PFSK-1 (cell line): ENCODE results near the gene RAD21L1.

Source experiments
- FOXP2 ChIP-seq: optimal IDR thresholded peaks from 2 replicates; pipeline ENCODE3; 2011; ENCODE audit warnings: borderline replicate concordance, control low read depth, inconsistent platforms; ENCODE audit not compliant: insufficient read depth; ENCODE audit errors: extremely low read length, extremely low read depth
- POLR2AphosphoS5 ChIP-seq: IDR thresholded peaks from 2 replicates; pipeline ENCODE4 v1.6.1; 2012; ENCODE audit warnings: low read depth, mild to moderate bottlenecking, control low read depth, low read length, moderate library complexity
- SIN3A ChIP-seq: IDR thresholded peaks from 2 replicates; pipeline ENCODE4 v1.6.1; 2012; ENCODE audit warnings: mild to moderate bottlenecking, low read length, moderate library complexity, borderline replicate concordance; ENCODE audit not compliant: insufficient read depth
- TAF1 ChIP-seq: IDR thresholded peaks from 2 replicates; pipeline ENCODE4 v1.6.1; 2012; ENCODE audit warnings: low read length, control low read depth, borderline replicate concordance; ENCODE audit not compliant: insufficient read depth
- TF ChIP-seq, protein P1 (sequence below), 2 experiments: IDR thresholded peaks; 2 replicates each; pipeline versions ENCODE4 v1.6.1 to v1.8.0; 2011 to 2012; ENCODE audit warnings: low read depth in 2 of 2, low read length in 2 of 2, control low read depth in 1 of 2, inconsistent platforms in 1 of 2, mild to moderate bottlenecking in 1 of 2, moderate library complexity in 1 of 2; ENCODE audit not compliant: insufficient read depth in 1 of 2

The RAD21L1 gene

DNA sequence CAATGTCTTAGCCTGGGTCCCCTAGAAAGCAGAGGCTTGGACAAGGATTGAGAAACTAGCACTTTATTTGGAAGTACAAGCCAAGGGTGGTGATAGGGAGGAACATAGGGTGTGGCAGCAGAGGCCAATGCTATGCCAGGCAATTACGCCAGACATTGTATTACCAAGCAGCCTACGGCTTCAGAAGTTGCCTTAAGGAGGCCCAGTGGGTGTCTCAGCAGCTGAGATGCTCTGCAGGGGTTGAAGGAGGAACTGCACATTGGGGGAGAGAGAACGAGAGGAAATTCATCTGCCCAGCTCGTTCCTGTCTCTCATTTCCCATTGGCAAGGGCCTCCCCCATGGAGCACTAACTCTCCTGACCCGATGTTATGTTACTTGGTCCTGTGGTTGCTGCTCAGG is 21.7 kb upstream of the RAD21L1 start:
- TF ChIP-seq TAF1 = no peak
- TF ChIP-seq SIN3A = no peak
- no peak for TF ChIP-seq POLR2AphosphoS5
- TF ChIP-seq, protein P1, sequence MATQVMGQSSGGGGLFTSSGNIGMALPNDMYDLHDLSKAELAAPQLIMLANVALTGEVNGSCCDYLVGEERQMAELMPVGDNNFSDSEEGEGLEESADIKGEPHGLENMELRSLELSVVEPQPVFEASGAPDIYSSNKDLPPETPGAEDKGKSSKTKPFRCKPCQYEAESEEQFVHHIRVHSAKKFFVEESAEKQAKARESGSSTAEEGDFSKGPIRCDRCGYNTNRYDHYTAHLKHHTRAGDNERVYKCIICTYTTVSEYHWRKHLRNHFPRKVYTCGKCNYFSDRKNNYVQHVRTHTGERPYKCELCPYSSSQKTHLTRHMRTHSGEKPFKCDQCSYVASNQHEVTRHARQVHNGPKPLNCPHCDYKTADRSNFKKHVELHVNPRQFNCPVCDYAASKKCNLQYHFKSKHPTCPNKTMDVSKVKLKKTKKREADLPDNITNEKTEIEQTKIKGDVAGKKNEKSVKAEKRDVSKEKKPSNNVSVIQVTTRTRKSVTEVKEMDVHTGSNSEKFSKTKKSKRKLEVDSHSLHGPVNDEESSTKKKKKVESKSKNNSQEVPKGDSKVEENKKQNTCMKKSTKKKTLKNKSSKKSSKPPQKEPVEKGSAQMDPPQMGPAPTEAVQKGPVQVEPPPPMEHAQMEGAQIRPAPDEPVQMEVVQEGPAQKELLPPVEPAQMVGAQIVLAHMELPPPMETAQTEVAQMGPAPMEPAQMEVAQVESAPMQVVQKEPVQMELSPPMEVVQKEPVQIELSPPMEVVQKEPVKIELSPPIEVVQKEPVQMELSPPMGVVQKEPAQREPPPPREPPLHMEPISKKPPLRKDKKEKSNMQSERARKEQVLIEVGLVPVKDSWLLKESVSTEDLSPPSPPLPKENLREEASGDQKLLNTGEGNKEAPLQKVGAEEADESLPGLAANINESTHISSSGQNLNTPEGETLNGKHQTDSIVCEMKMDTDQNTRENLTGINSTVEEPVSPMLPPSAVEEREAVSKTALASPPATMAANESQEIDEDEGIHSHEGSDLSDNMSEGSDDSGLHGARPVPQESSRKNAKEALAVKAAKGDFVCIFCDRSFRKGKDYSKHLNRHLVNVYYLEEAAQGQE (IDR thresholded peaks at IDR 0.05; ENCODE audit: insufficient read depth in 1 of 2, low read depth in 2 of 2, low read length in 2 of 2) = no peak
- no peak for TF ChIP-seq FOXP2

DNA sequence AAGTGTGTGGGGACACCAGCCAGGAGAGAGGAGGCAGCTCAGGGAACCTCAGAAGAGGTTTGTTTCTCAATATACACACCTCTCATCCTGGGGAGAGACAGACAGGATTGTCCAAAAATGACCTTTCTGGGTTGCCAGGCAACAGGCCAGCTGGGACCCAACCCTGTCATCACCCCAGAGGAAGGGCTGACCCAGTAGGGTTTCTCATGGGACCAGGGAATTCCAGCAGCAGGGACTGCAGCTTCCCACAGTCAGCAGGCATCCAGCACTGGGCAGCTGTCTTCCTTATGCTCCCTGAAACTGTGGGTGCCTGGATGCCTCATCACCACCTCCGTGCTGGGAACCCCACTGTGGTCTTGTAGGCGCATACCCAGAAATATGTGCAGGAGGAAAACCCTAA is 21.3 kb upstream of the RAD21L1 start:
- TF ChIP-seq FOXP2 (no peak), POLR2AphosphoS5 (no peak), SIN3A (no peak), TAF1 (no peak)
- TF ChIP-seq, protein P1 (IDR thresholded peaks at IDR 0.05; ENCODE audit: insufficient read depth in 1 of 2, low read depth in 2 of 2, low read length in 2 of 2) = no peak

GRCh38 chr20:1205802-1206201 is 20.0 kb upstream of the RAD21L1 start:
- TF ChIP-seq, protein P1 (IDR thresholded peaks at IDR 0.05; ENCODE audit: insufficient read depth in 1 of 2, low read depth in 2 of 2, low read length in 2 of 2) = no peak

DNA sequence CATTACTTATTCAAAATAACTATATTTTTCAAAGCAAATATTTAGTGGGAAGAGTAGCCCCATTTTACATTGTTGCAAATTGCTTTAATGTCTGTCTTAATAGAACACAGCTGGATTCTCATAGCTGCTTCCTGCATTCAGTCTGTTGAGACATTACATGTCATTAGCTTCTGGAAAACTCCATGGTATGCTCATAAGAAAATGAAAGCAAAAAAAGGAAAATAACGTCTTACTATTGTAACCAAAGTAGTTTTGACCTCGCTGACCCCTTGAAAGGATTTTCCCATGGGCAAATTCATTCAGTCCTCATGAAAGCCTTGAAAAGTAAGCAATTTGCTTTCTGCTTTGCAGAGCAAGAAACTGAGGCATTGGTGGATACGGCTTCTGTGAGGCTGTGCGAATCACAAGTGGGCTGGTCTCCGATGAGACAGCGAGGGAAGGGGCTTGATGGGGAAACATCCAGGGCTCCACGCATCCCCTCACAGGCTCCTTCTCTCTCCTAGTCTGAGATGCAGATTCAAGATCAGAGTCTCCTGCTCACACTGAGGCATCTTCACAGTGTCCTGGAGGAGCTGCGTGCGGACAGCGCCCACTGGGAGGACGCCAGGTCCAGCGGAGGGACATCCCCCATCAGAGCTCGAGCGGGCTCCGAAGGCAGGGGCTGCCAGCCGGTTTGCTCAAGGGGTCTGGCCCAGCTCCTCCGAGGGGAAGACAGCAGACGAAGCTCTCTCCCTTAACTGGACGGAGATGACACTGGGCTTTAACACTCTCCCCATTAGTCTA is 19.3 kb upstream of the RAD21L1 start:
- TF ChIP-seq SIN3A = no peak
- no peak for TF ChIP-seq TAF1
- no peak for TF ChIP-seq POLR2AphosphoS5
- TF ChIP-seq, protein P1 (IDR thresholded peaks at IDR 0.05; ENCODE audit: insufficient read depth in 1 of 2, low read depth in 2 of 2, low read length in 2 of 2) = no peak
- no peak for TF ChIP-seq FOXP2
